GM19324 (cell line): ENCODE results near the gene SAP30BP.

ENCODE experiments used
- ATAC-seq: cut with Tn5 transposase; IDR thresholded peaks from one replicate; pipeline ENCODE4 v1.9.1; 2021; ENCODE audit warnings: mild to moderate bottlenecking, moderate library complexity; ENCODE audit not compliant: unreplicated experiment, low FRiP score

Gene SAP30BP

GRCh38 chr17:75704963-75705875, 38.1 kb downstream of the SAP30BP start:
- no peak for ATAC-seq

- ATAC-seq, result no peak
Measured at GRCh38 chr17:75706042-75706728, 39.0 kb downstream of the SAP30BP start.

GRCh38 chr17:75707079-75707571, 40.0 kb downstream of the SAP30BP start:
- no peak for ATAC-seq

- no peak for ATAC-seq
Measured at GRCh38 chr17:75712446-75712845, 45.3 kb downstream of the SAP30BP start.

- no peak for ATAC-seq
Measured at GRCh38 chr17:75719732-75720131, 52.6 kb downstream of the SAP30BP start.

GRCh38 chr17:75720656-75721462, 53.7 kb downstream of the SAP30BP start, which contains the start of gene ITGB4:
Gene ITGB4, plus strand, starts transcription at chr17:75721459. Its CDS starts 3,245 bp downstream, at chr17:75724704.
- ATAC-seq, result no peak

- no peak for ATAC-seq
Measured at GRCh38 chr17:75721463-75722011, 54.4 kb downstream of the SAP30BP start.

GRCh38 chr17:75722076-75722475, 54.9 kb downstream of the SAP30BP start:
- no peak for ATAC-seq

- no peak for ATAC-seq
Measured at GRCh38 chr17:75722542-75723095, 55.5 kb downstream of the SAP30BP start.

GRCh38 chr17:75723171-75723930, 56.2 kb downstream of the SAP30BP start:
- ATAC-seq, result no peak

GRCh38 chr17:75724016-75725003, 57.2 kb downstream of the SAP30BP start:
- ATAC-seq, result no peak

- ATAC-seq, result no peak
Measured at GRCh38 chr17:75725504-75725903, 58.4 kb downstream of the SAP30BP start.

GRCh38 chr17:75727391-75727790, 60.3 kb downstream of the SAP30BP start:
- no peak for ATAC-seq

- no peak for ATAC-seq
Measured at GRCh38 chr17:75729351-75729750, 62.2 kb downstream of the SAP30BP start.

- no peak for ATAC-seq
Measured at GRCh38 chr17:75730065-75730464, 62.9 kb downstream of the SAP30BP start.

- ATAC-seq, result no peak
Measured at GRCh38 chr17:75731086-75731715, 64.1 kb downstream of the SAP30BP start.

GRCh38 chr17:75731716-75732498, 64.8 kb downstream of the SAP30BP start:
- ATAC-seq, result no peak
